Keratinocyte (primary cell): Measurements from ENCODE around the gene OLFML2A. TPM values are rescaled to one million over a fixed set of nuclear protein-coding genes. Genes with fewer than 3 reads are reported as not detected.

Experiments
- DNase-seq: peaks from one replicate; pipeline ENCODE4 v3.0.0-alpha.2; 2011; ENCODE audit warnings: low read depth, missing footprints, low spot score
- FAIRE-seq: peaks from 2 replicates; lab custom pipeline; 2011; peaks lifted over from hg19 to GRCh38; lab: Jason Lieb, UNC
- H2AFZ ChIP-seq: 2 replicates; pipeline ENCODE4 v1.6.0; 2012; ENCODE audit warnings: low read length, control low read depth, inconsistent platforms; ENCODE audit not compliant: control insufficient read depth
- H3K27ac ChIP-seq: 2 replicates; pipeline ENCODE4 v1.5.1; 2011; ENCODE audit warnings: low read length; ENCODE audit not compliant: control insufficient read depth, insufficient read depth
- H3K27me3 ChIP-seq: 3 replicates; pipeline ENCODE4 v1.6.0; 2011; ENCODE audit warnings: low read length; ENCODE audit not compliant: control insufficient read depth, insufficient read depth; ENCODE audit errors: extremely low read depth
- H3K36me3 ChIP-seq, 2 experiments: 2 replicates in 1 of 2; 3 replicates in 1 of 2; pipeline ENCODE4 v1.5.1; 2011; ENCODE audit warnings: low read length in 2 of 2, mild to moderate bottlenecking in 1 of 2; ENCODE audit not compliant: control insufficient read depth in 2 of 2, insufficient read depth in 2 of 2; ENCODE audit errors: extremely low read depth in 1 of 2
- H3K4me1 ChIP-seq: 3 replicates; pipeline ENCODE4 v1.5.1; 2011; ENCODE audit warnings: low read length; ENCODE audit not compliant: control insufficient read depth, insufficient read depth; ENCODE audit errors: extremely low read depth
- H3K4me2 ChIP-seq: 3 replicates; pipeline ENCODE4 v1.6.0; 2011; ENCODE audit warnings: low read depth, low read length; ENCODE audit not compliant: control insufficient read depth, insufficient read depth; ENCODE audit errors: extremely low read depth
- H3K4me3 ChIP-seq, 3 experiments: fragments of 200-600 bp in 1 of 3; sonication (generic) in 1 of 3; 2 replicates in 2 of 3; 3 replicates in 1 of 3; pipeline ENCODE4 v1.5.1; 2011 to 2016; ENCODE audit warnings: low read length in 3 of 3, mild to moderate bottlenecking in 3 of 3, control low read depth in 2 of 3, inconsistent platforms in 1 of 3, low read depth in 1 of 3, mixed read lengths in 1 of 3, mixed run types in 1 of 3, moderate library complexity in 1 of 3; ENCODE audit not compliant: control insufficient read depth in 2 of 3, insufficient read depth in 2 of 3; ENCODE audit errors: extremely low read depth in 1 of 3
- H3K79me2 ChIP-seq: 2 replicates; pipeline ENCODE4 v1.6.0; 2012; ENCODE audit warnings: low read length; ENCODE audit not compliant: control insufficient read depth, insufficient read depth
- H3K9ac ChIP-seq: 3 replicates; pipeline ENCODE4 v1.6.0; 2011; ENCODE audit warnings: low read length; ENCODE audit not compliant: control insufficient read depth, insufficient read depth; ENCODE audit errors: extremely low read depth
- H3K9me1 ChIP-seq: 3 replicates; pipeline ENCODE4 v1.6.0; 2011; ENCODE audit warnings: low read length; ENCODE audit not compliant: control insufficient read depth, insufficient read depth; ENCODE audit errors: extremely low read depth
- H3K9me3 ChIP-seq: 2 replicates; pipeline ENCODE4 v1.5.1; 2012; ENCODE audit warnings: low read depth, low read length; ENCODE audit not compliant: control insufficient read depth
- H4K20me1 ChIP-seq: 3 replicates; pipeline ENCODE4 v1.6.0; 2011; ENCODE audit warnings: low read length; ENCODE audit not compliant: control insufficient read depth, insufficient read depth; ENCODE audit errors: extremely low read depth
- EZH2 ChIP-seq: IDR thresholded peaks from one replicate; pipeline ENCODE4 v1.6.1; 2012; ENCODE audit warnings: inconsistent platforms, mild to moderate bottlenecking, low read length, moderate library complexity
- dilution Hi-C: fragments of 300-500 bp; cut with MboI; formaldehyde crosslinking; loops from one replicate; pipeline ENCODE4 v1.7.0; 2020; ENCODE audit warnings: low sequenced_read_pairs; ENCODE audit not compliant: extremely low pct_ligation_motif_present
- polyA plus RNA-seq, 5 experiments: library from polyadenylated mRNA; depleted of rRNA in 3 of 5; stranded (reverse) in 3 of 5; stranded (forward) in 1 of 5; unstranded in 1 of 5; fragments of >200 nt; gene quantifications; 1 replicate in 1 of 5; 2 replicates in 3 of 5; 3 replicates in 1 of 5; pipeline versions ENCODE4 v1.2.1 to v1.2.3, GENCODE V29; 2011 to 2012; ENCODE audit warnings: missing spikeins in 2 of 5, low read depth in 1 of 5, low replicate concordance in 1 of 5
- TF ChIP-seq, protein P1 (sequence below), 3 experiments: IDR thresholded peaks in 1 of 3; conservative IDR thresholded peaks in 1 of 3; optimal IDR thresholded peaks in 1 of 3; 2 replicates in 2 of 3; 3 replicates in 1 of 3; pipeline versions ENCODE3 to v1.5.1; 2011; ENCODE audit warnings: low read length in 3 of 3, mild to moderate bottlenecking in 3 of 3, moderate library complexity in 2 of 3, control low read depth in 1 of 3, inconsistent platforms in 1 of 3; ENCODE audit not compliant: insufficient read depth in 2 of 3; ENCODE audit errors: extremely low read depth in 1 of 3

Gene OLFML2A
- polyA plus RNA-seq, 1 donor (not counting 4 experiments of a cell fraction or from before 2014, with no cell fraction given): 1.1 TPM

DNA sequence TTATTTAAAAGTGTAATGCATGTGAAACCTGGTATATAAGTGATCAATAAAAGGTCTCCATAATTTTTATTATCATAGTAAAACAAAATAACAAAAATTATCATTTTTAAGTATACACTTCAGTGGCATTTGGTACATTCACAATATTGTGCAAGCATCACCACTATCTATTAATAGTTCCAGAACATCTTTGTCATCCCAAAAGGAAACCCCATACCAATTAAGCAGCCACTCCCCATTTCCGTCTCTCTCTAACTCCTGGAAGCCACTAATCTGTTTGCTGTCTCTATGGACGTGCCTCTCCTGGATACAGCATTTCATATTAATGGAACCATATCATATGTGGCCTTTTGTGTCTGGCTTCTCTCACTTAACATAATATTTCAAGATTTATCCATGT is 7.6 kb downstream of the OLFML2A start:
- Histone ChIP-seq H2AFZ (no peak overlapping the region), H3K4me2 (peak overlapping the region; percentile 1), H3K9me1 (no peaks in the 10 kb centered on the region), H3K9me3 (no peaks in the 10 kb centered on the region), H4K20me1 (no peaks in the 10 kb centered on the region), H3K4me1 (peaks cover 11% of the 10 kb centered on the region), H3K36me3 (no peaks in the 10 kb centered on the region), H3K27ac (no peak overlapping the region), H3K79me2 (no peaks in the 10 kb centered on the region), H3K27me3 (peaks cover 8% of the 10 kb centered on the region), H3K4me3 (no peak overlapping the region), H3K9ac (no peak overlapping the region)
- DNase-seq: no peak
- no peak for FAIRE-seq
- TF ChIP-seq, protein P1, sequence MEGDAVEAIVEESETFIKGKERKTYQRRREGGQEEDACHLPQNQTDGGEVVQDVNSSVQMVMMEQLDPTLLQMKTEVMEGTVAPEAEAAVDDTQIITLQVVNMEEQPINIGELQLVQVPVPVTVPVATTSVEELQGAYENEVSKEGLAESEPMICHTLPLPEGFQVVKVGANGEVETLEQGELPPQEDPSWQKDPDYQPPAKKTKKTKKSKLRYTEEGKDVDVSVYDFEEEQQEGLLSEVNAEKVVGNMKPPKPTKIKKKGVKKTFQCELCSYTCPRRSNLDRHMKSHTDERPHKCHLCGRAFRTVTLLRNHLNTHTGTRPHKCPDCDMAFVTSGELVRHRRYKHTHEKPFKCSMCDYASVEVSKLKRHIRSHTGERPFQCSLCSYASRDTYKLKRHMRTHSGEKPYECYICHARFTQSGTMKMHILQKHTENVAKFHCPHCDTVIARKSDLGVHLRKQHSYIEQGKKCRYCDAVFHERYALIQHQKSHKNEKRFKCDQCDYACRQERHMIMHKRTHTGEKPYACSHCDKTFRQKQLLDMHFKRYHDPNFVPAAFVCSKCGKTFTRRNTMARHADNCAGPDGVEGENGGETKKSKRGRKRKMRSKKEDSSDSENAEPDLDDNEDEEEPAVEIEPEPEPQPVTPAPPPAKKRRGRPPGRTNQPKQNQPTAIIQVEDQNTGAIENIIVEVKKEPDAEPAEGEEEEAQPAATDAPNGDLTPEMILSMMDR (optimal IDR thresholded peaks at IDR 0.05 in 1 of 3, IDR thresholded peaks at IDR 0.05 in 1 of 3, conservative IDR thresholded peaks at IDR 0.05 in 1 of 3; ENCODE audit: extremely low read depth in 1 of 3, insufficient read depth in 2 of 3, low read length in 3 of 3): no peak
- TF ChIP-seq EZH2: no peak
- dilution Hi-C loops: no loop called here

DNA sequence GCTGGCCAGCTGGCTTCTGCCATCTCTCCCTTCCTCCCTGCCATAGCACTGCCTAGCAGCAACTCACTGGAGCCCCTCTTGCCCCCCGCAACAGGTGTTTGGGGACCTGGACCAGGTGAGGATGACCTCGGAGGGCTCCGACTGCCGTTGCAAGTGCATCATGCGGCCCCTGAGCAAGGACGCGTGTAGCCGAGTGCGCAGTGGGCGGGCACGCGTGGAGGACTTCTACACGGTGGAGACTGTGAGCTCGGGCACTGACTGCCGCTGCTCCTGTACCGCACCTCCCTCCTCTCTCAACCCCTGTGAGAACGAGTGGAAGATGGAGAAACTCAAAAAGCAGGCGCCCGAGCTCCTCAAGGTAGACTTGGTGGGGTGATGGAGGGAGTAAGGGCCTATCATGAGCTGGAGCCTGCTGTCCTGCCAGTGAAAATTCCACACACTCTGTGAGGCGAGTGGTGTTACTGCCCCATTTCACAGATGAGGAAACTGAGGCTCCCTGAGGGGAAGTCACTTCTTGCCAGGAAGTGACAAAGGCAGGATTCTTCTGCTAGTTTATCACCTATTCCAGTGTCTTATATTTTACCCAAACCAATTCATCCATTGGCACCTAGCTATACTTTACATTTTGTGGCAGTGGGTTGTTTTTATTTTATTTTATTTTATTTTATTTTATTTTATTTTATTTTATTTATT is 10.1 kb downstream of the OLFML2A start:
- TF ChIP-seq EZH2: no peak
- TF ChIP-seq, protein P1 (optimal IDR thresholded peaks at IDR 0.05 in 1 of 3, IDR thresholded peaks at IDR 0.05 in 1 of 3, conservative IDR thresholded peaks at IDR 0.05 in 1 of 3; ENCODE audit: extremely low read depth in 1 of 3, insufficient read depth in 2 of 3, low read length in 3 of 3): no peak
- Histone ChIP-seq H3K79me2 (no peaks in the 10 kb centered on the region), H3K9me3 (no peaks in the 10 kb centered on the region), H3K4me2 (no peak overlapping the region), H3K9ac (no peak overlapping the region), H3K36me3 (no peaks in the 10 kb centered on the region), H3K27ac (no peak overlapping the region), H3K4me1 (peaks cover 6% of the 10 kb centered on the region), H3K27me3 (peaks cover 2% of the 10 kb centered on the region), H3K9me1 (no peaks in the 10 kb centered on the region), H4K20me1 (no peaks in the 10 kb centered on the region), H3K4me3 (no peak overlapping the region), H2AFZ (no peak overlapping the region)
- DNase-seq: no peak
- FAIRE-seq: no peak
- dilution Hi-C loops: no loop called here
